NCI-H1417 treated with DMSO at 0.1 percent for 48 hours (cell line): Measurements from ENCODE around the gene LZIC.
"Not testable (repeated sequence)": the region's sequence is repeated elsewhere in the genome, so short reads cannot be mapped to it uniquely, and the experiment has no call there.

Experiments used
- DNase-seq: peaks from one replicate; lab custom pipeline; 2025; lab: John Stamatoyannopoulos, UW

LZIC gene

DNA sequence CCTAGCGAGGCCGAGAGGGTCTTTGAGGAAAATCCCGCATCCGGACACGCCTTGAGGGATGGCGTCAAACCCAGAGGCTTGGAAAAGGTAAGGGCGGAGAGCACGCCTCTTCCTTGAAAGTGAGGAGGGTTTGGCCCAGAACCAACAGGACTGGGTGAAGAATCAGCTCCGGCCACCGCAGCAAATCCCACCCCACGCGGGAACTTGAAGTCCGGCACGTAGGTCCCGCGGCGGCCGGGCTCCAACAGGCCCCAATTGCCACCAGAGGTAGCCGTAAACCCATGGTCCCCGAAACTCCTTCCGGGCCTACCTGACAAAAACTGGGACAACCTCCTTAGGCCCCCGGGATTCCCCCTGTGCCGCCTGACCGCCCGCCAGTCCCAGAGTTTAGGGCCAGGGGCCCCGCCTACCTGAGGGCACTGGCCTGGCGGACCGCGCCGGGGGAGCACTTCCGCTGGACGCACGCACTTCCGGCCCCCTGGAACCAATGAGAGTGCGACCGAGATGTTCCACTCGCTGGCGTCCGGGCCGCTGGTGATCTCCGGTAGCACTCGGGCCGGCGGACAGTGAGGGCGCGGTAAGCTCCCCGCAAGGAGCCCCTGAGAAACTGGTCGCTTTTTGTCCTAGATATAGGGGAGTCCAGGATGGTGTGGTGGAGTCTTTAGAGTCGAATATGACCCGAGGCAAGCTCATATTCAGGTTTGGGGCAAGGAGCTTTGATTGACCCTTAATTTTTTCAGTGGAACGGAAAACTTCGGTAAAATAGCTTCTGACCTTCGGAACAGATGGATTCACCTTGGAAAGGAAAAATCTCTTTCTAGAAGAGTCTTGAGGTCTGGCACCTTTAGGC, at the start of gene LZIC, which contains the start of gene NMNAT1:
LZIC (minus strand) TSS at position 453 of the 850 bp plus-strand sequence. CDS start 6,772 bp downstream, outside the sequence.
NMNAT1 (plus strand) TSS at position 537 of the 850 bp plus-strand sequence. CDS start 28,599 bp downstream, outside the sequence.
- DNase-seq: no peak

DNA sequence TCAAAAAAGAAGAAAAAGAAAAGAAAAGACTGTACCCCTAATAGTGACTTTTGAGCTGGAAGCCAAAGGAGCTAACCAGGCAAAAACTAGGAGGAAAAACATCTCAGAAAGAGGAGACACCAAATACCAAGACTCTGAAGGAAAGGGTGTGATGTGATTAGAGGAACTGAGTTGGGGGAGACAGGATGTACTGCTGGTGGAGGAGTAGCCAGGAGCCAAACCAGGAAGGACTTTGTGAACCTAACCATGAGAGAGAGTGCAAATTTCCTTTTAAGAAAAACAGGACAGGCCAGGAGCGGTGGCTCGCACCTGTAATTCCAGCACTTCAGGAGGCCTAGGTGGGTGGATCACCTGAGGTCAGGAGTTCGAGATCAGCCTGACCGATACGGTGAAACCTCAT, 49.7 kb upstream of the LZIC start:
- DNase-seq: no peak

DNA sequence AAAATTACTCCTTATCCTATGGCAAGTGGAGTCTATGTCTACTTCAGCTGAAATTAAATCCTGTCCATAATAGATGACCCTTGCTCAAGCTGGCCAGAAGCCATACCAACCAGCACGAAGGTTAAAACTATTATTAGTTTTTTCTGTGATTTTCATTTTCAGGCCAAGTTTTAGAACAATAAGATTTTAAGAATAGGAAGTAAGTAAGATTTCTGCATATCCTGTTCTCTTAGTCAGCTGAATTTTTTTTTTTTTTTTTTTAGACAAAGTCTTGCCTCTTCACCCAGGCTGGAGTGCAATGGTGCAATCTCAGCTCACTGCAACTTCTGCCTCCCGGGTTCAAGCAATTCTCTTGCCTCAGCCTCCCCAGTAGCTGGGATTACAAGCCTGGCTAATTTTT, 47.8 kb upstream of the LZIC start:
- no peak for DNase-seq

DNA sequence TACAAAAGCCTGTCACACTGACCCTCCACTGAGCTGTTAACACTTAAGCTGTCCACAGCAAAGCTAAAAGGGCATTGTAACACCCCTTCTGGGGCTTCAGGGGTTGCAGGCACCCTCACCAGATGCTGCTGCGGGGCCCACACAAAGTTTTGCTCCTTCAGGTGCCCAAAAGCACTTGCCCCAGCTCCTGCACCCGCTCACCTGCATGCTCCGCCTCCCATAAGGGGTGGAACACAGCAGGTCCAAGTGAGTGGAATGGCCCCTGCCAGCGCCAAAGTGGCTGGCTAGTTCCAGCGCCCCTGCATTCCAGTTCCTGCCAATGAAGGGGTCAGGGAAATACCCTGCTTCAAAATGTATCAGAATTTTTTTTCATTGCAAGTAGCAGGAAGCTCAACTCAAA, 46.6 kb upstream of the LZIC start:
- no peak for DNase-seq

DNA sequence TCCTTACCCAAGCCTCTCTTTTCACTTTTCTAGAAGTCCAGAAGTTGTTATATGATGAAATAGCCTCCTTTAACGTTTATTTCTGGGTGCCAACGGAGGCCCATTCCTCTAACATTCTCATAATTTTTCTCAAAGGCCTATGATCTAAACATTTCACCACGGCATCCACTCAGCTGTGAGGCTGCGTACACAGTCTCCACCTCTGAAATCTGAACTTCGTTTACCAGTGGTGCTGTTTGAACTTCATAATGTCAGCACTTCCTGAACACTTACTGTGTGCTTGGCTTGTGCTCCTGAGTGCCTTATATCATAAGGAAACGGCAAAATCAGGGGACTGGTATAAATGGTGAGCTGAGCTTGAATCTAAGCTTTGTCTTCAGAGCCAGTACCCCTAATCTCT, 41.8 kb upstream of the LZIC start:
- DNase-seq: no peak

DNA sequence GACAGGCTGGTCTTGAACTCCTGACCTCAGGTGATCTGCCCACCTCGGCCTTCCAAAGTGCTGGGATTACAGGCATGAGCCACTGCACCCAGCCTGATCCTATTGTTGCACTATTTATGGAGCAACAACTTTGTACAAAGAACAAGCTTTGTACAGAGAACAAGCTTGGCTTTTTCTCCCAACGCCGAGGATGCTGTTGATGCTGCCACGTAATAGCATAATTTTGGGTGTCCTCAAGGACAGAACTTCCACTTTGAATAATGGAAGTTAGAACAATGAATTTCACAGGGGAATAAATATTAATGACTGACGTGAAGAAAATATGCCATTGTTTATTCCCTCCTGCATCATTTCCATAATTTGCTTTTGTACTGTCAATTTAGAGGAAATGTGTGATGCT, 41.1 kb upstream of the LZIC start:
- no peak for DNase-seq

DNA sequence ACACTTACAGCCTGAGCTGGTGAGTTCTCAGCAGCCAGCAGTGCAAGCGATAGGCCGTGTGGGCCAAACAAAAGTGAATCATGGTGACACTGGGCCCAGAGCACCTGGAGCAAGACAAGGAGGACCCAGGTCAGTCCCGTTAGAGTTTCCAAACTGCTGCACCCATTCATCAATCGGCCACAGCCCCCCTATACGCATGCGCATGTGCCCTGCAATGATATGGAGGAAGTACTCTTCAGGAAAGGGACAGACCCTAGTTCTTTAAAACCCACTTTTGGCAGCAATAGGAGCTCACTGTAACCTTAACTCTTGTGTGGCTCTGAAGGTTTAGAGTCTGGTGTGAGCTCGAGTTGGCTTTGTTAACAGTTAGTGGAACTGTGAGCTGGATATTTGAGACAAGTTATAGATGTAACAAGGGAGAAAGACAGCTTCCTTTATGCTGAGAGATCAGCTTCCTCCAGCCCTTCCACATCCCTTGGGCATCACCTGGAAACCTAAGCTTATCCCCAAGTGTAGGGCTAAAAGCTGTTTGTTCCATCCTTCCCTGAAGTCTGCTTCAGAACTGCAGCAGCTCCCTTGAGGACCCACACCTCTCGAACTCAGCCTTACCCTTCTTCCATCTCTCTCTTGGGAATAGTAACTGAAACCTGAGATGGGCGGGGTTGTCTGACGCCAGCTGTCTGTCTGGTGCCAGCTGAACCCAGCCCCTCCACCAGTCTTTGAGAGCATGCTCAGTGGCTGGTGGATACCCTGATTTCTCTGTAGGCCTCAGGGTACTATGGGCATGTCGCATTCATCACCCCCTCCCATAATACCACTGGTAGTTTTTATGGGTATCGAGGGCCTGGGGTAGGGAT, 17.7 kb upstream of the LZIC start:
- DNase-seq: no peak

DNA sequence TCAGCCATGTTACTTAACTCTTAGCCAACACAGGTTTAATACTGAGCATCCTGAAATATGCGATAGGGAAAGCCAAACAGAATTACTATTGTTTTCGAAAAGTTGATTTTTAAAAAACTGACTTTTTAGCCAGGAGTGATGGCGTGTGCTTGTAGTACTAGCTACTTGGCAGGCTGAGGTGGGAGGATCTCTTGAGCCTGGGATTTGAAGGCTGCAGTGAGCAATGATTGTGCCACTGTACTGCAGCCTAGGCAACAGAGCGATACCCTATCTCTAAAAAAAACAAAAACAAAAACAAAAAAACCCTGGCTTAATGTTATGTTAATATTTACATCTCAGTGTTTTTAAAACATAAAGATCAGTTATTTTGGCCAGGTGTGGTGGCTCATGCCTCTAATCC, 16.8 kb upstream of the LZIC start:
- no peak for DNase-seq

DNA sequence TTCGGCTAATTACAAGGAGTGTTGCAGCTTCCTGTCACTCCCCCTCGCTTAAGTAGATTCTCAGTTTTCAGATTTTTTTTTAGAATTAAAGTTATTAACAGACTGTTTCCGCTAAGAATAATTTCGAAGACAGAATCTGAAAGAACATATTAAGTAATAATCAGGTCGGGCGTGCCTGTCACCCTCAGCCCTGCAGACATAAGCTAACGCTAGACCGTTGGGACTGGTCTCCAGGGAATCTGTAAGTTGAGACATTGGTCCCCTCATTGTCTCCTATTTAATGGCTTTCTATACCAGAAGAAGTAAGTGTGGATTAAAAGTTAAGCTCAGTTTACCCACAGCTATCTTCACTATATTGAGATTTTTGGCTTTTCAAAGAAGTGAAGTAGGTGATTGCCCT, 14.5 kb upstream of the LZIC start:
- no peak for DNase-seq

DNA sequence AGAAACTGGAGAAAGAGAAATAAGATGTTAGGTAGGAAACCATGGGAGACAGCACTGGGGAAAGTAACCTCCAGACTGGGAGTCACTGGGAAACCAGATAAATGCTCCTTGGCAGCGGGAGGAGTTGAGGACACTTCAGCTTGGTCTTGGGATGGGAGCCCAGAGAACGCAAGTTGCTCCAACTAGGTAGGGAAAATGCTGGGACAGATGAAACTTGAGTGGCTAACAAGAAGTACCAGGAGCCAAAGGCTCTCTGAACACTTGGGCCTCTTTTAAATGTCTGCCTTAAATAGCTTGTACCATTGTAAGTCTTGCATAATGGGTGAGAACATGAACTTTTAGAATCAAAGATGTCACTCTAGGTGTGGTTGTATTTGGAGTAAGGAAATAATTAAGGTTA, 3.1 kb upstream of the LZIC start:
- no peak for DNase-seq

DNA sequence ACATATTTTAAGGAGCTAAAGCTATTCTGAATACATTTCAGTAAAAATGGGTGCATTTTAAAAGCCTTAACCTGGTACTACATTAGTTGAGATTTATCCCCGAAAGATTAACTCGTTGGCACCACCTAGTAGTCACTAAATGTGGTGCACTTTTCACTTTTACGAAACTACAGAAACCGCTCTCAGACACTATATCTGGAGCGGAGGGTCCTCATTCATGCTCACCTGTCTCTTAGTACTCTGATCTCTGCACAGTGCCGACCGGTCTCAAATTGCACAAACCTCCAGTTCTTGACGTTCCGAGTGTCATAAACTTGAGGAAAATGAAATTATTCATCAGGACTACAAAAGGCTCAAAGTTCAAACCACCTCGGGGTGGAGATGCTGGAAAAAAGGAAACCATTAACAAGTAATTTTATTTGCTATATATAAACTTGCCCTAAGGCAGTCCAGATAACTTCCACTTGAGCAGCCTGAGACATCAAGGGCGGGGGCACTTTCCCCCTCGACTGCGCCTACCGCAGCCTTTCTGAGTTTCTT, 722 bp downstream of the LZIC start:
- no peak for DNase-seq

DNA sequence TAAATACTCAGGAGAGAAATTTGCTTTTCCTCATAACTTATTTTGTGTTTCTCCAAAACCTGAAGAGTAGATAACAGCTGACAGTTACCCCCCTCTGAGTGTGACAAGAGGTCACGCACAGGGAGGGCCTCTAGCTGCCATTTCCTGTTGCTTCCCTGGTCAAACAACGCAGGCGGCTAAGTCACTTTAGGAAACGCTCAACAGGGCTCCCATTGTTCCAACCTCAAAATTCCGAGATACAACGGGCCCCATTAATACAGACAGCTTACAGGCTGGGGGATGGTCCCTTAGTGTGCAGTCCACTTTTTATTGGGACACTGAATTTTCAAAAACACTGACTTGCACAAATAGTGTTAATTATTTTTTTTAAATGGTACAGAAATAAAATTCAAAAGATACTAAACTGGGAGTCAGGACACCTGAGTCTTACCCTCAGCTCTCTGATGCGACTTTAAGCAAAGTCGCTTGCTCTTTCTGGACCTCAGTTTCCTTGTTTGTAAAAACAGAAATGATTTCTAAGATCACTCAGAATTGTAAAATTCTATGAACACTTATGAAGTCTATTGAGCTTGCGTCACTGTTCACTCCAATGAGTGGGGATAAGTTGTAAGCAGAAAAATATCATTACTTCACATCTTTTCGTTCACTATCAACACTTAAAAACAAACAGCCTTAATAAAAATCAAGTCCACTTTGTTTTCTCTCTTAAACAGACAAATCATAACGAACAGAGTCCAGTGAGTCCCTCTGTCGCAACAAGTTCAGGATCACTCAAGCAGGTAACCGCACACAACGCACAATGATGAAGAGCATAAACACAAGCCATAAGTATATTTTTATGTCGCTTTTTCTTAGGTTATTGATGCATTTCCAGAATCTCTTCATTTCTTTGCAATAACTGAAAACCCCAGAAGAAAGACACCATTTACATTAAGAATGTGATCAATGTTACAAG, 13.5 kb downstream of the LZIC start:
- no peak for DNase-seq

DNA sequence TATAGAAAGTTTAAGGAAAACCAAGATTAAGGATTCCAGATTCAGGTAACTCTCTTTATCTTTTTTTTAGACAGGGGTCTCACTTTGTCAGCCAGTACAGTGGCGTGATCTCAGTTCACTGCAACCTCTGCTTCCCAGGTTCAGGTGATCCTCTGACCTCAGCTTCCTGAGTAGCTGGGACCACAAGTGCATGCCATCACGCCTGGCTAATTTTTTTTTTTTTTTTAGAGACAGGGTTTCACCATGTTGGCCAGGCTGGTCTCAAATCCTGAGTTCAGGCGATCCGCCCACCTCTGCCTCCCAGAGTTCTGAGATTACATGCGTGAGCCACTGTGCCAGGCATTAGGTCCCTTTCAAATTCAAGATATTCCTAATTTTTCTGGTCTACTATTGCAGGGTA, 15.9 kb downstream of the LZIC start:
- no peak for DNase-seq

DNA sequence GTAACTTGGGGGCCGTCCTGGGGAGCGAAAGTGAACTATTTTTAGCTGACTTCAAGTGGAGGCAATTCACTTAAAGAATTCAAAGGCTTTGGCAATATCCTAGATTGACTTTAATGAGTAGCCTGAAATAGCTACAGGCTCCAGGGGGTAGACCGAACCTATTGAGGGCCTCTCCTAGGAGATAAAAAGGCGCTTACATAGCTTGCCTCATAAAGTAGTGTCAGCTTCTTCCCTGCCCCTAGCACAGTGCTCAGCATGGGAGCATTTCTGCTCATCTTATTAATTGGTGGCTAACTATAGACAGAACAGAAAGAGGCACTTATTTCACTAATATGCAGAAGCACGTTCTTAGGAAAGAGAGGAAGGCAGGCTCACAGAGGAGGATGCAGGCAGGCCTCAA, 20.8 kb downstream of the LZIC start:
- DNase-seq: no peak

DNA sequence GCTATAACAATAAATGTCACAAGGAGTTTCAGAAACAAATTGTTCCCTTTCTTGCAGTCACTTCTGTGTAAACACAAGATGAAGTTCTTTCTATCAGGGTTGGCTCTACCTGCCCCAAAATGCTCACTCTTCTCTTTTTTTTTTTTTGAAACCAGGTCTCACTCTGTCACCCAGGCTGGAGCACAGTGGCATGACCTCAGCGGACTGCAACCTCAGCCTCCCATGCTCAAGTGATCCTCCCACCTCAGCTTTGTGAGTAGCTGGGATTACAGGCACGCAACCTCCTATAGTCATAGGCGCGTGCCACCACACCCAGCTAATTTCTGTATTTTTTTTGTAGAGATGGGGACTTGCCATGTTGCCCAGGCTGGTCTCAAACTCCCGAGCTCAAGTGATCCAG, 22.6 kb downstream of the LZIC start:
- DNase-seq: no peak

DNA sequence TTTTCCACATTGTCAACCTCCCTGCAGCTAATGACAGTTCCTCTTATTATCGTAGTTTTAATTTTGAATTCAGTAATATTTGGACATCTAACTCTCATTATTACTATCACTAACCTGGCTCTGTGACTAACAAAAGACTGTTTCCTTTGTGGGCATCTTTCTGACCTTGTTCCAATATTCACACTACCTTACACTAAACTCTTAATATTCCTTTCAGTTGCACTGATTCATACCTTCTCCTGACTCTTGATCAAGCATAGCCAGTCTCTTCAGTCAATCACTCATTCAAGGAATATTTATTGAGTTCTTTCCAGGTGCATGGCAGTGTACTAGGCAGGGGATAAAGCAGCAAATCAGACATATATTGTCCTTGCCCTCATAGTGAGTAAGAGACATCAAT, 25.3 kb downstream of the LZIC start:
- DNase-seq: no peak

DNA sequence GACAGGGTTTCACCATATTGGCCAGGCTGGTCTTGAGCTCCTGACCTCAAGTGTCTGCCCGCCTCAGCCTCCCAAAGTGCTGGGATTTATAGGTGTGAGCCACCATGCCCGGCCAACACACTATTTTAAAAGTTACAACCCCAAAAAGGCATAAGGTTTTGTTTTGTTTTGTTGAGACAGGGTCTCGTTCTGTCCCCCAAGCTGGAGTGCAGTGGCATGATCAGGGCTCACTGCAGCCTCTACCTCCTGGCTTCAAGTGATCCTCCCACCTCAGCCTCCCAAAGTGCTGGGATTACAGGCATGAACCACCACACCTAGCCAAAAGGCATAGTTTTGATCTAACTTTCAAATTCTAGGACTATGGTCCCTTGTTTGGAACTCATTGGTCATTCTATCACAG, 25.7 kb downstream of the LZIC start:
- not testable (repeated sequence) for DNase-seq

DNA sequence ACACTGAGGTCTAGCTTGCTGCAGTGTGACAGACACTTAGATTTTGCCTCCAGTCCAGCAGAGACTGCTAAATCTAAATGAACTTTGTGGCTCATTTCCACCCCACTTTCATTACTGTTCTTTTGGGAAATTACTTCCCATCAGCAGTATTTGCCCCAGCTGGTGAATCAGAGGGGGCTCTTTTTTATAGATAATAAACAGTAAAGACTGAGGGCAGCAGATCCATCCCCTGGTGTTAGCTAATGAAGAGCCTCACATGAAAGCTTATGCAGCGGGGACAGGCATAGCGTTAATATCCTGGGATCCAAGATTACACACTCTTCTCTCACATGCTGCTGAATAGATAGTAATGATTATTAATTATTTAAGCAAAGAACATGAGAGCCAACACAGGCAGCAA, 26.7 kb downstream of the LZIC start:
- no peak for DNase-seq

DNA sequence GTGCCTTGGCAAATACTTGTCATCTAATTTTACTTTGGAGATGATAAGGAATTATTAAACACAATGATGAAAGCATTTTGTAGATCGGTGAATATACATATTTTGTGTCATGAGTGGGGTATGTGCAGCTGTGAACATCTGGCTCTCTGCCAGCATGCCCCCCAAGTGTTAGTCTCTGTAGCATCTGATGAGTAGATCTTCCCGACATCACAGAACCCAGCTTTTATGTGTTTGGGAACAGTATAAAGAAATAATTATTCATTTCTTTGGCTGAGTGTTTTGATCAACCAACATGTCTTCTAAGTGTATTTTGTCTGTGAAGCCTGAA, 28.6 kb downstream of the LZIC start:
- no peak for DNase-seq

DNA sequence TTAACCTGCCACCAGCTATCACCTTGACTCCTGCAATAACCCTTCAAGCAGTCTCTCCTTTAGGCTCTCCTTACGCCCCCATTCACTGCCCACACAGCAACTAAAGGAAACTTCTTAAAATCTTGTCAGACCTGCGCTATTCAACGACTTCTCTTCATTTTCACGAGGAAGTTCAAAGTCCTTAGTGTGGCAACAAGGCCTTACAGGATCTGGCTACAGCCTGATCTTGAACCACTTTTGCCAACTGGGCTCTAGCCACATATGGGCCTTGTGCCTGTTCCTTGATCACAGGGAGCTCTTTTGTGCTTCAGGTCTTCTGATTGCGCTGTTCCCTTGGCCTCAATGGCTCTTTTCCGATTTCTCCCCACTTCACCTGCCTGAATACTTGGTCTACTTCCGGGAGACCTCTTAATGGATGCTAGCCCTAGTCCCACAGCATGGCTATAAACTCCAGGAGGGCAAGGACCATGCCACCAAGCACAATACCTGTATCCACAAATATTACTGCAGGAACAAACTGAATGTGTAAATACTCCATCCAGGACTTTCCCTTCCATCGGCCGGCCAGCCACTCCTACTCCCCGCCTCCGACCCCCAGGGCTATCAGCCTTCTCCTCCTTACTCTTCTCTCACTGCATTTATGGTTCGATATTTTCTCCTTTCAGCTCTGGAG, 30.8 kb downstream of the LZIC start:
- no peak for DNase-seq
